GM12878 (cell line): Measurements from ENCODE around the gene LSM11. TPM values are rescaled to one million over a fixed set of nuclear protein-coding genes. Genes with fewer than 3 reads are reported as not detected.

Experiments
- ATAC-seq: fragments of 200-7000 bp; cut with Tn5 transposase; 3 replicates; pipeline ENCODE4 v1.9.1; 2020; ENCODE audit warnings: mild to moderate bottlenecking, moderate library complexity
- BruUV-seq: library from RNA; stranded (reverse); fragments of 400-500 nt; replicated peaks from 2 replicates; lab custom pipeline; 2021; lab: Mats Ljungman, UMichigan
- CTCF ChIA-PET: fragments of 300-600 bp; sonication (Branson Sonifier 250); formaldehyde crosslinking; extraction: SDS; loops from one replicate; lab custom pipeline; 2021; ENCODE audit warnings: inconsistent platforms; lab: Yijun Ruan, JAX
- POLR2A ChIA-PET: fragments of 350-600 bp; formaldehyde crosslinking; extraction: SDS; loops from one replicate; lab custom pipeline; 2021; ENCODE audit warnings: inconsistent platforms; lab: Charles Lee
- RAD21 ChIA-PET: fragments of 300-600 bp; sonication (Branson Sonifier 250); formaldehyde crosslinking; loops from one replicate; lab custom pipeline; 2023; ENCODE audit warnings: antibody characterized with exemption; ENCODE audit not compliant: unreplicated experiment; lab: Charles Lee
- SMC1A ChIA-PET: fragments of 300-600 bp; sonication (Branson Sonifier 250); formaldehyde crosslinking; loops from one replicate; lab custom pipeline; 2023; ENCODE audit not compliant: unreplicated experiment, uncharacterized antibody; lab: Charles Lee
- DNase-seq: peaks from one replicate; pipeline ENCODE4 v3.0.0-alpha.2; 2011; ENCODE audit warnings: low read depth, low spot score
- FAIRE-seq: peaks from 3 replicates; lab custom pipeline; 2011; peaks lifted over from hg19 to GRCh38; lab: Jason Lieb, UNC
- H2AFZ ChIP-seq: 2 replicates; pipeline ENCODE4 v1.6.0; 2011; ENCODE audit warnings: low read depth, low read length, control low read depth; ENCODE audit not compliant: control insufficient read depth
- H3K27ac ChIP-seq: 2 replicates; pipeline ENCODE4 v1.5.1; 2011; ENCODE audit warnings: control low read depth; ENCODE audit not compliant: control insufficient read depth, insufficient read depth
- H3K27me3 ChIP-seq, 2 experiments: replicated peaks in 1 of 2; 2 replicates each; pipeline versions ENCODE4 v1.6.0 to v1.6.1; 2011; ENCODE audit warnings: low read length in 1 of 2; ENCODE audit not compliant: control insufficient read depth in 2 of 2, insufficient read depth in 2 of 2
- H3K36me3 ChIP-seq, 2 experiments: 2 replicates each; pipeline ENCODE4 v1.5.1; 2011; ENCODE audit warnings: low read length in 1 of 2; ENCODE audit not compliant: control insufficient read depth in 2 of 2, insufficient read depth in 2 of 2
- H3K4me1 ChIP-seq: 2 replicates; pipeline ENCODE4 v1.6.1; 2011; ENCODE audit warnings: mild to moderate bottlenecking, low read length, moderate library complexity, mixed read lengths; ENCODE audit not compliant: control insufficient read depth, insufficient read depth
- H3K4me2 ChIP-seq: 2 replicates; pipeline ENCODE4 v1.6.0; 2011; ENCODE audit warnings: control low read depth; ENCODE audit not compliant: control insufficient read depth, insufficient read depth
- H3K4me3 ChIP-seq: fragments of 200-600 bp; sonication (generic); 2 replicates; pipeline ENCODE4 v1.5.1; 2016
- H3K79me2 ChIP-seq: 2 replicates; pipeline ENCODE4 v1.6.0; 2011; ENCODE audit warnings: low read length; ENCODE audit not compliant: control insufficient read depth, insufficient read depth
- H3K9ac ChIP-seq: 2 replicates; pipeline ENCODE4 v1.8.0; 2011; ENCODE audit warnings: low read length, control low read depth, mixed read lengths; ENCODE audit not compliant: control insufficient read depth, insufficient read depth
- H3K9me3 ChIP-seq: replicated peaks from 3 replicates; pipeline ENCODE4 v1.5.1; 2011; ENCODE audit warnings: mild to moderate bottlenecking, low read length; ENCODE audit not compliant: control insufficient read depth, insufficient read depth
- H4K20me1 ChIP-seq: 2 replicates; pipeline ENCODE4 v1.6.0; 2011; ENCODE audit not compliant: control insufficient read depth, insufficient read depth
- BHLHE40 ChIP-seq, 2 experiments: fragments of 450-650 bp in 1 of 2; IDR thresholded peaks; 2 replicates each; pipeline ENCODE4 v1.6.1; 2011 to 2017; ENCODE audit warnings: low read depth in 2 of 2, borderline replicate concordance in 1 of 2, improper control_type of control experiment in 1 of 2, low read length in 1 of 2, mild to moderate bottlenecking in 1 of 2
- CHD4 ChIP-seq: fragments of 200-600 bp; sonication (generic); IDR thresholded peaks from 2 replicates; pipeline ENCODE4 v1.6.1; 2016; ENCODE audit warnings: mild to moderate bottlenecking
- FOXM1 ChIP-seq: IDR thresholded peaks from 2 replicates; pipeline ENCODE4 v1.6.1; 2012; ENCODE audit warnings: low read depth, mild to moderate bottlenecking, inconsistent platforms, low read length, moderate library complexity
- IKZF1 ChIP-seq: fragments of 450-650 bp; conservative IDR thresholded peaks from 2 replicates; pipeline ENCODE4 v1.6.1; 2017; ENCODE audit warnings: antibody characterized with exemption, mild to moderate bottlenecking
- IRF4 ChIP-seq: IDR thresholded peaks from 2 replicates; pipeline ENCODE4 v1.6.1; 2011; ENCODE audit warnings: low read depth, low read length
- MEF2B ChIP-seq: fragments of 450-650 bp; IDR thresholded peaks from 2 replicates; pipeline ENCODE4 v1.6.1; 2018; ENCODE audit warnings: mild to moderate bottlenecking, moderate library complexity; ENCODE audit not compliant: partially characterized antibody, poor library complexity, severe bottlenecking
- NFXL1 ChIP-seq: fragments of 450-650 bp; IDR thresholded peaks from 2 replicates; pipeline ENCODE4 v1.6.1; 2017; ENCODE audit warnings: antibody characterized with exemption, mild to moderate bottlenecking, borderline replicate concordance
- POLR2AphosphoS2 ChIP-seq: IDR thresholded peaks from 2 replicates; pipeline ENCODE4 v1.6.1; 2011; ENCODE audit warnings: low read depth, mild to moderate bottlenecking, low read length, improper control_type of control experiment, moderate library complexity
- RBBP5 ChIP-seq: fragments of 200-600 bp; sonication (generic); conservative IDR thresholded peaks from 2 replicates; pipeline ENCODE4 v1.6.1; 2016
- SMC3 ChIP-seq: IDR thresholded peaks from 2 replicates; pipeline ENCODE4 v1.6.1; 2011; ENCODE audit warnings: low read length, improper control_type of control experiment, borderline replicate concordance
- SP1 ChIP-seq: IDR thresholded peaks from one replicate; pipeline ENCODE4 v1.6.1; 2011; ENCODE audit warnings: low read depth, low read length
- ZNF274 ChIP-seq: IDR thresholded peaks from one replicate; pipeline ENCODE4 v1.8.0; 2011; ENCODE audit not compliant: insufficient read length, insufficient read depth
- WGBS: methylation state at CpG from one replicate; pipeline ENCODE4 v1.1.6; 2016; ENCODE audit warnings: low lambda C conversion rate; ENCODE audit not compliant: insufficient replicate concordance, insufficient coverage; ENCODE audit errors: missing lambda C conversion rate; 5-methylcytosine and 5-hydroxymethylcytosine counted together
- in situ Hi-C: fragments of 300-500 bp; cut with MboI; formaldehyde crosslinking; loops from 9 replicates; pipeline ENCODE4 v1.14.3; 2018; ENCODE audit warnings: mixed read lengths
- intact Hi-C: fragments of 100-400 bp; cut with micrococcal nuclease; formaldehyde crosslinking; loops from one replicate; pipeline ENCODE4 v1.14.2; 2022; ENCODE audit not compliant: unreplicated experiment
- polyA plus RNA-seq, 11 experiments: library from polyadenylated mRNA; depleted of rRNA in 4 of 11; unstranded in 6 of 11; stranded (reverse) in 5 of 11; fragments of >200 nt; fragmentation: Nextera tagmentation in 4 of 11; fragmentation: Illumina TruSeq in 1 of 11; extraction: Ambion mirVana in 4 of 11; extraction: Trizol in 1 of 11; gene quantifications; 1 replicate in 1 of 11; 2 replicates in 10 of 11; pipeline versions ENCODE4 v1.2.1 to v1.2.3, GENCODE V29; 2011 to 2016; ENCODE audit warnings: inconsistent platforms in 2 of 11, missing spikeins in 2 of 11, low read depth in 1 of 11
- total RNA-seq, 4 experiments: library from RNA; depleted of rRNA in 3 of 4; stranded (reverse); fragments of >200 nt in 3 of 4; fragmentation: Illumina TruSeq in 1 of 4; extraction: Trizol in 1 of 4; gene quantifications; 2 replicates each; pipeline versions ENCODE4 v1.2.1 to v1.2.3, GENCODE V29; 2013 to 2021
- TF ChIP-seq, protein P1 (sequence below): fragments of 450-650 bp; IDR thresholded peaks from 2 replicates; pipeline ENCODE4 v1.6.1; 2017; ENCODE audit warnings: antibody characterized with exemption, mild to moderate bottlenecking, moderate library complexity
- TF ChIP-seq, protein P2 (sequence below): fragments of 450-650 bp; IDR thresholded peaks from 2 replicates; pipeline ENCODE4 v1.6.1; 2017; ENCODE audit warnings: mild to moderate bottlenecking
- TF ChIP-seq, protein P3 (sequence below), 3 experiments: IDR thresholded peaks in 2 of 3; conservative IDR thresholded peaks in 1 of 3; 2 replicates each; pipeline ENCODE4 v1.5.1; 2011; ENCODE audit warnings: low read depth in 3 of 3, low read length in 3 of 3, mild to moderate bottlenecking in 3 of 3, control low read depth in 2 of 3, moderate library complexity in 2 of 3, inconsistent platforms in 1 of 3, mixed read lengths in 1 of 3; ENCODE audit not compliant: control insufficient read depth in 2 of 3, insufficient read depth in 1 of 3; ENCODE audit errors: extremely low read depth in 1 of 3

The LSM11 gene
- total and polyA plus RNA-seq, 10 of the 15 experiments (the other 5 are each of a cell fraction or from before 2014, with no cell fraction given) = 0.71 to 8.5 (median 4.2) TPM

DNA sequence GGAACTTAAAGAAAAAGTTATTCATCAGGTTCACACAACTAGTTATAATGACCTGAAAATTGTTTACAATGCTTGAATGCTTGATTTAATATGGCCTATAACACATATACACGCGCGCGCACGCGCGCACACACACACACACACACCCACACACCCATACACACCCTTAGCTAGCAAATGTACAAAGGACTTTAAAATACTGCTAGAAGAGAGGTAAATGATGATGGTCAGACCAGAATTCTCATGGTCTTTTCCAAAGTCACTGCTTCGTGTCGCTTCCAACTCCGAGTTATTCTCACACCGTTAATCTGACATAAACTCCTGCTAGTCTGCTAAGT is 5.9 kb downstream of the LSM11 start:
- ATAC-seq = no peak
- H3K4me1 ChIP-seq = peaks cover 7% of the 10 kb centered on the region; the same call in 1 of the 2 replicates
- no peaks in the 10 kb centered on the region; the same call in 1 of the 2 replicates for H3K79me2 ChIP-seq
- TF ChIP-seq, protein P1, sequence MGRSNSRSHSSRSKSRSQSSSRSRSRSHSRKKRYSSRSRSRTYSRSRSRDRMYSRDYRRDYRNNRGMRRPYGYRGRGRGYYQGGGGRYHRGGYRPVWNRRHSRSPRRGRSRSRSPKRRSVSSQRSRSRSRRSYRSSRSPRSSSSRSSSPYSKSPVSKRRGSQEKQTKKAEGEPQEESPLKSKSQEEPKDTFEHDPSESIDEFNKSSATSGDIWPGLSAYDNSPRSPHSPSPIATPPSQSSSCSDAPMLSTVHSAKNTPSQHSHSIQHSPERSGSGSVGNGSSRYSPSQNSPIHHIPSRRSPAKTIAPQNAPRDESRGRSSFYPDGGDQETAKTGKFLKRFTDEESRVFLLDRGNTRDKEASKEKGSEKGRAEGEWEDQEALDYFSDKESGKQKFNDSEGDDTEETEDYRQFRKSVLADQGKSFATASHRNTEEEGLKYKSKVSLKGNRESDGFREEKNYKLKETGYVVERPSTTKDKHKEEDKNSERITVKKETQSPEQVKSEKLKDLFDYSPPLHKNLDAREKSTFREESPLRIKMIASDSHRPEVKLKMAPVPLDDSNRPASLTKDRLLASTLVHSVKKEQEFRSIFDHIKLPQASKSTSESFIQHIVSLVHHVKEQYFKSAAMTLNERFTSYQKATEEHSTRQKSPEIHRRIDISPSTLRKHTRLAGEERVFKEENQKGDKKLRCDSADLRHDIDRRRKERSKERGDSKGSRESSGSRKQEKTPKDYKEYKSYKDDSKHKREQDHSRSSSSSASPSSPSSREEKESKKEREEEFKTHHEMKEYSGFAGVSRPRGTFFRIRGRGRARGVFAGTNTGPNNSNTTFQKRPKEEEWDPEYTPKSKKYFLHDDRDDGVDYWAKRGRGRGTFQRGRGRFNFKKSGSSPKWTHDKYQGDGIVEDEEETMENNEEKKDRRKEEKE = no peak
- TF ChIP-seq SP1 (no peak), FOXM1 (no peak), NFXL1 (no peak), SMC3 (no peak), BHLHE40 (IDR thresholded peaks at IDR 0.05; ENCODE audit: borderline replicate concordance in 1 of 2, low read depth in 2 of 2, low read length in 1 of 2) (no peak), POLR2AphosphoS2 (no peak), IKZF1 (no peak), MEF2B (no peak), IRF4 (no peak), RBBP5 (no peak), CHD4 (no peak), ZNF274 (no peak)
- TF ChIP-seq, protein P2, sequence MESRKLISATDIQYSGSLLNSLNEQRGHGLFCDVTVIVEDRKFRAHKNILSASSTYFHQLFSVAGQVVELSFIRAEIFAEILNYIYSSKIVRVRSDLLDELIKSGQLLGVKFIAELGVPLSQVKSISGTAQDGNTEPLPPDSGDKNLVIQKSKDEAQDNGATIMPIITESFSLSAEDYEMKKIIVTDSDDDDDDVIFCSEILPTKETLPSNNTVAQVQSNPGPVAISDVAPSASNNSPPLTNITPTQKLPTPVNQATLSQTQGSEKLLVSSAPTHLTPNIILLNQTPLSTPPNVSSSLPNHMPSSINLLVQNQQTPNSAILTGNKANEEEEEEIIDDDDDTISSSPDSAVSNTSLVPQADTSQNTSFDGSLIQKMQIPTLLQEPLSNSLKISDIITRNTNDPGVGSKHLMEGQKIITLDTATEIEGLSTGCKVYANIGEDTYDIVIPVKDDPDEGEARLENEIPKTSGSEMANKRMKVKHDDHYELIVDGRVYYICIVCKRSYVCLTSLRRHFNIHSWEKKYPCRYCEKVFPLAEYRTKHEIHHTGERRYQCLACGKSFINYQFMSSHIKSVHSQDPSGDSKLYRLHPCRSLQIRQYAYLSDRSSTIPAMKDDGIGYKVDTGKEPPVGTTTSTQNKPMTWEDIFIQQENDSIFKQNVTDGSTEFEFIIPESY = no peak
- TF ChIP-seq, protein P3, sequence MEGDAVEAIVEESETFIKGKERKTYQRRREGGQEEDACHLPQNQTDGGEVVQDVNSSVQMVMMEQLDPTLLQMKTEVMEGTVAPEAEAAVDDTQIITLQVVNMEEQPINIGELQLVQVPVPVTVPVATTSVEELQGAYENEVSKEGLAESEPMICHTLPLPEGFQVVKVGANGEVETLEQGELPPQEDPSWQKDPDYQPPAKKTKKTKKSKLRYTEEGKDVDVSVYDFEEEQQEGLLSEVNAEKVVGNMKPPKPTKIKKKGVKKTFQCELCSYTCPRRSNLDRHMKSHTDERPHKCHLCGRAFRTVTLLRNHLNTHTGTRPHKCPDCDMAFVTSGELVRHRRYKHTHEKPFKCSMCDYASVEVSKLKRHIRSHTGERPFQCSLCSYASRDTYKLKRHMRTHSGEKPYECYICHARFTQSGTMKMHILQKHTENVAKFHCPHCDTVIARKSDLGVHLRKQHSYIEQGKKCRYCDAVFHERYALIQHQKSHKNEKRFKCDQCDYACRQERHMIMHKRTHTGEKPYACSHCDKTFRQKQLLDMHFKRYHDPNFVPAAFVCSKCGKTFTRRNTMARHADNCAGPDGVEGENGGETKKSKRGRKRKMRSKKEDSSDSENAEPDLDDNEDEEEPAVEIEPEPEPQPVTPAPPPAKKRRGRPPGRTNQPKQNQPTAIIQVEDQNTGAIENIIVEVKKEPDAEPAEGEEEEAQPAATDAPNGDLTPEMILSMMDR (IDR thresholded peaks at IDR 0.05 in 2 of 3, conservative IDR thresholded peaks at IDR 0.05 in 1 of 3; ENCODE audit: control insufficient read depth in 2 of 3, extremely low read depth in 1 of 3, insufficient read depth in 1 of 3, low read depth in 3 of 3, low read length in 3 of 3) = no peak
- H3K4me3 ChIP-seq = no peak overlapping the region
- in situ Hi-C loops (no loop called here), intact Hi-C loops (loop anchor here (10.0 kb wide), 2 partner anchors 495 to 605 kb away; partner anchors contain the start of gene MED7)
- no peaks in the 10 kb centered on the region for H3K27me3 ChIP-seq
- no peaks in the 10 kb centered on the region for H3K9me3 ChIP-seq
- no peak overlapping the region for H3K4me2 ChIP-seq
- ChIA-PET SMC1A (interaction anchor here (0.6 kb wide), 1 partner anchor 1250 kb away, joined by 3 read pairs; no protein-coding TSS in a partner anchor), POLR2A (no interaction called here), RAD21 (interaction anchor here (0.7 kb wide), 1 partner anchor 12 kb away, joined by 3 read pairs; no protein-coding TSS in a partner anchor), CTCF (interaction anchor here (0.8 to 3.3 kb wide), 2 partner anchors 11 to 80 kb away, joined by 3 to 19 read pairs; no protein-coding TSS in a partner anchor)
- H3K9ac ChIP-seq = no peak overlapping the region
- H4K20me1 ChIP-seq = no peaks in the 10 kb centered on the region
- H3K27ac ChIP-seq = no peak overlapping the region
- DNase-seq = no peak
- BruUV-seq = no TSS peak
- FAIRE-seq = no peak
- no peak overlapping the region for H2AFZ ChIP-seq
- 81% methylated on average over 11 of the region's 11 CpGs for whole genome bisulfite sequencing
- peaks cover 0 to 3% of the 10 kb centered on the region in 2 experiments; a peak in 1 of 4 replicates for H3K36me3 ChIP-seq
